ENCODE results near the gene WWP2.

Gene WWP2

DNA sequence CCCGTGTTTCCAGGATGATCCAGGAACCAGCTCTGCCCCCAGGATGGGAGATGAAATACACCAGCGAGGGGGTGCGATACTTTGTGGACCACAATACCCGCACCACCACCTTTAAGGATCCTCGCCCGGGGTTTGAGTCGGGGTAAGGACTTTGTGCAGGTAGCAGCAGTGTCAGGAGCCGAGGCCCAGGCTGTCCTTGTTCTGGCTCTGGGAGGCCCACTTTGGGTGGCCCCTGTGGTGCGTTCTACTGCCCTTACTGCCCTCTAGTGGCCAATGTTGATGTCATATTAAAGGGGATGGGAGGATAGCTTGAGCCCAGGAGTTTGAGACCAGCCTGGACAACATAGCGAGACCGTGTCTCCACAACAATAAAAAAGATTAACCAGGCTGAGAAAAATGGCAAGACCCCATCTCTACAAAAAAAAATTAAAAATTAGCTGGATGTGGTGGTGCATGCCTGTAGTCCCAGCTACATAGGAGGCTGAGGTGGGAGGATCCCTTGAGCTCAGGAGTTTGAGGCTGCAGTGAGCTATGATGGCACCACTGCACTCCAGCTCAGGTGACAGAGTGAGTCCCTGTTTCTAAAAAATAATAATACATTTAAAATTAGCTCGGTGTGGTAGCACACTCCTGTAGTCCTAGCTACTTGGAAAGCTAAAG, 168.1 kb downstream of the WWP2 start:
- no peak for TF ChIP-seq POLR2AphosphoS5 (IDR thresholded peaks at IDR 0.05; ENCODE audit: low read depth, low read length)
- TF ChIP-seq TAF1 (IDR thresholded peaks at IDR 0.05; ENCODE audit: borderline replicate concordance, insufficient read depth, low read length): no peak
- TF ChIP-seq, protein P1, sequence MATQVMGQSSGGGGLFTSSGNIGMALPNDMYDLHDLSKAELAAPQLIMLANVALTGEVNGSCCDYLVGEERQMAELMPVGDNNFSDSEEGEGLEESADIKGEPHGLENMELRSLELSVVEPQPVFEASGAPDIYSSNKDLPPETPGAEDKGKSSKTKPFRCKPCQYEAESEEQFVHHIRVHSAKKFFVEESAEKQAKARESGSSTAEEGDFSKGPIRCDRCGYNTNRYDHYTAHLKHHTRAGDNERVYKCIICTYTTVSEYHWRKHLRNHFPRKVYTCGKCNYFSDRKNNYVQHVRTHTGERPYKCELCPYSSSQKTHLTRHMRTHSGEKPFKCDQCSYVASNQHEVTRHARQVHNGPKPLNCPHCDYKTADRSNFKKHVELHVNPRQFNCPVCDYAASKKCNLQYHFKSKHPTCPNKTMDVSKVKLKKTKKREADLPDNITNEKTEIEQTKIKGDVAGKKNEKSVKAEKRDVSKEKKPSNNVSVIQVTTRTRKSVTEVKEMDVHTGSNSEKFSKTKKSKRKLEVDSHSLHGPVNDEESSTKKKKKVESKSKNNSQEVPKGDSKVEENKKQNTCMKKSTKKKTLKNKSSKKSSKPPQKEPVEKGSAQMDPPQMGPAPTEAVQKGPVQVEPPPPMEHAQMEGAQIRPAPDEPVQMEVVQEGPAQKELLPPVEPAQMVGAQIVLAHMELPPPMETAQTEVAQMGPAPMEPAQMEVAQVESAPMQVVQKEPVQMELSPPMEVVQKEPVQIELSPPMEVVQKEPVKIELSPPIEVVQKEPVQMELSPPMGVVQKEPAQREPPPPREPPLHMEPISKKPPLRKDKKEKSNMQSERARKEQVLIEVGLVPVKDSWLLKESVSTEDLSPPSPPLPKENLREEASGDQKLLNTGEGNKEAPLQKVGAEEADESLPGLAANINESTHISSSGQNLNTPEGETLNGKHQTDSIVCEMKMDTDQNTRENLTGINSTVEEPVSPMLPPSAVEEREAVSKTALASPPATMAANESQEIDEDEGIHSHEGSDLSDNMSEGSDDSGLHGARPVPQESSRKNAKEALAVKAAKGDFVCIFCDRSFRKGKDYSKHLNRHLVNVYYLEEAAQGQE (IDR thresholded peaks at IDR 0.05; ENCODE audit: insufficient read depth in 1 of 2, low read depth in 2 of 2, low read length in 2 of 2): no peak
- no peak for TF ChIP-seq FOXP2 (optimal IDR thresholded peaks at IDR 0.05; ENCODE audit: borderline replicate concordance, extremely low read depth, extremely low read length, insufficient read depth)
- no peak for TF ChIP-seq SIN3A (IDR thresholded peaks at IDR 0.05; ENCODE audit: borderline replicate concordance, insufficient read depth, low read length)

DNA sequence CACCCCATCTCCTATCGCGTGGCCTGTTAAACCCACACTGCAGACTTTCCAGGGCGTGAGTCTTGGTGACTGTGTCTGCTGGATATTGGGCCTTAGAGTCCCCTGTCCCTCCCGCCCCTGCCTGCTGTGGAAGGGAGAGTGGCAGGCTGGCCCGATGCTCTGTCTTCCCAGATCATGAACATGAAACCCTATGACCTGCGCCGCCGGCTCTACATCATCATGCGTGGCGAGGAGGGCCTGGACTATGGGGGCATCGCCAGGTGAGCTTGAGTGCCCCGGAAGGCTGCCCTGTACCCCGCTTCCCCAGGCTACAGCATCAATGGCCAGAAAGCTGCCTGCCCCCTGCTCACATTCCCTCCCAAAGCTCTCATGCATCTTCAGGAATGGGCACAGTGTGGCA, 169.5 kb downstream of the WWP2 start:
- TF ChIP-seq, protein P1 (IDR thresholded peaks at IDR 0.05; ENCODE audit: insufficient read depth in 1 of 2, low read depth in 2 of 2, low read length in 2 of 2): no peak
- no peak for TF ChIP-seq TAF1 (IDR thresholded peaks at IDR 0.05; ENCODE audit: borderline replicate concordance, insufficient read depth, low read length)
- no peak for TF ChIP-seq SIN3A (IDR thresholded peaks at IDR 0.05; ENCODE audit: borderline replicate concordance, insufficient read depth, low read length)
- no peak for TF ChIP-seq FOXP2 (optimal IDR thresholded peaks at IDR 0.05; ENCODE audit: borderline replicate concordance, extremely low read depth, extremely low read length, insufficient read depth)

DNA sequence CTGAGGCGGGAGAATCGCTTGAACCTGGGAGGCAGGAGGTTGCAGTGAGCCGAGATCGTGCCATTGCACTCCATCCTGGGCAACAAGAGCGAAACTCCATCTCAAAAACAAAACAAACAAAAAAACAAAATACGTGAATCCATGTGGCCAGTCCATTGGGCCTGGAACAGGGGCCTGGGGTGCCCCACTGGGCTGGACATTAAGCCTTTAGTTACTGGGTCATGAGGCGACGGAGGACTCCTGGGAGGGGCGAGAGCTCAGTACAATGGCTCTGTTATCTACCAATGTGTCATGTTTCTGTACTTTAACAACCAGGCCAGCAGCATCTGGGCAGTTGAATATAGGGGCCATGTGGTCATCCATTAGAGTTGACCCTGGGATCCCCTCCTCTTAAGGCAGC, 170.1 kb downstream of the WWP2 start:
- TF ChIP-seq SIN3A (IDR thresholded peaks at IDR 0.05; ENCODE audit: borderline replicate concordance, insufficient read depth, low read length) (no peak), FOXP2 (optimal IDR thresholded peaks at IDR 0.05; ENCODE audit: borderline replicate concordance, extremely low read depth, extremely low read length, insufficient read depth) (no peak), TAF1 (IDR thresholded peaks at IDR 0.05; ENCODE audit: borderline replicate concordance, insufficient read depth, low read length) (no peak), POLR2AphosphoS5 (IDR thresholded peaks at IDR 0.05; ENCODE audit: low read depth, low read length) (no peak)
- TF ChIP-seq, protein P1 (IDR thresholded peaks at IDR 0.05; ENCODE audit: insufficient read depth in 1 of 2, low read depth in 2 of 2, low read length in 2 of 2): no peak

DNA sequence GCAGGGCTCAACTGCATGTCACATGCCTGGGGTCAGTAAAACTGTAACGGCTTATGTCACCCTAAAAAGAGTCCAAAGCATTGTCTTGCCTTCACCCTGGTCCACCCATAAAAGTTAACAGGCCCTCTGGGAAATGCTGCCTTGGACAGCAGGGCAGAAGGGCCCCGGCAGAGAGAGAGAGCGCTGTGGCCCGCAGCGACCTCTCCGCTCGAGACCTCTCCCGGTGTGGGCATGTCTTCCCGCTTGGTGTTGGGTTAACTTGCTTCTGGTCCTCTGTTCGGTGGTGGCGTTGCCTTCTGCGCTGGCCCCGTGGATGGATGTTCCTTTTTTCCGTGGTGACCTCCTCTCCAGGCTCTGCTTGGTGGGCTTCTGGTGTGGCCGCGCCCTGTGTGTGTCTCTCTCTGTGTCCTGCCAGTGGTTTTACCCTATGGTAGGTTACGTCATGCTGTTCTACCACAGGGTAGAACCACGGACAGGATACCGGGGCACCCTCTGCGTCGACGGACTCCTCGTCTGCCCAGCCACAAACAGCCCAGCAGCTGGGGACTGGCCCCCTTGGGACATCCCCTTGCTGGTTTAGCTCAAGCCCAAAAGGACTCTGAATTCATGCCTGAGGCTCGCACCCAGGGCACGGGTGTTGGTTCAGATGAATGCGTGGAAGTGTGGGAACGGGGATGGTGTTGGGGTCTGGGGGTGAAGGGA, 170.7 kb downstream of the WWP2 start:
- no peak for TF ChIP-seq SIN3A (IDR thresholded peaks at IDR 0.05; ENCODE audit: borderline replicate concordance, insufficient read depth, low read length)
- no peak for TF ChIP-seq POLR2AphosphoS5 (IDR thresholded peaks at IDR 0.05; ENCODE audit: low read depth, low read length)
- TF ChIP-seq FOXP2 (optimal IDR thresholded peaks at IDR 0.05; ENCODE audit: borderline replicate concordance, extremely low read depth, extremely low read length, insufficient read depth): no peak

DNA sequence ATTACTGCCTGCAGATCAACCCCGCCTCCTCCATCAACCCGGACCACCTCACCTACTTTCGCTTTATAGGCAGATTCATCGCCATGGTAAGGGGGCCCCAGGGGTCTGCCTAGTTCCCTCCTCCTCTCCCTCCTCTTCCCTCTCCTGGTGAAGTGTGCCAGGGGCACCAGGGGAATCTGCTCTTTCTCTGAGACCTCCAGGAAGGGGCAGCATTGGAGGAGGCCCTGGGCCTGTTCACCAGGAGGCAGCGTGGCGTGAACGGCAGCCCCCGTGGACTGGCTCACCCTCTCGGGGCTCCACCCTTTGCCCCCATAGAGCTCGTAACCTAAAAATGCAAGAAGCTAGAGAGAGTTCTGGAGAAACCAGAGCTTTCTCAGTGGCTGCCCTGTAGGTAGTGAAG, 171.9 kb downstream of the WWP2 start:
- TF ChIP-seq POLR2AphosphoS5 (IDR thresholded peaks at IDR 0.05; ENCODE audit: low read depth, low read length) (no peak), TAF1 (IDR thresholded peaks at IDR 0.05; ENCODE audit: borderline replicate concordance, insufficient read depth, low read length) (no peak), SIN3A (IDR thresholded peaks at IDR 0.05; ENCODE audit: borderline replicate concordance, insufficient read depth, low read length) (no peak), FOXP2 (optimal IDR thresholded peaks at IDR 0.05; ENCODE audit: borderline replicate concordance, extremely low read depth, extremely low read length, insufficient read depth) (no peak)
- TF ChIP-seq, protein P1 (IDR thresholded peaks at IDR 0.05; ENCODE audit: insufficient read depth in 1 of 2, low read depth in 2 of 2, low read length in 2 of 2): no peak

Data from PFSK-1 (cell line).